H1 (cell line): ENCODE measurements around the gene EGFR. TPM values are rescaled to one million over a fixed set of nuclear protein-coding genes. Genes with fewer than 3 reads are reported as not detected.

Source experiments
- EGR1 ChIP-seq: IDR thresholded peaks from 2 replicates; pipeline ENCODE4 v1.6.1; 2011; ENCODE audit warnings: low read depth, low read length, borderline replicate concordance
- RAD21 ChIP-seq, 2 experiments: IDR thresholded peaks in 1 of 2; conservative IDR thresholded peaks in 1 of 2; 2 replicates each; pipeline ENCODE4 v1.6.1; 2011; ENCODE audit warnings: low read depth in 2 of 2, low read length in 2 of 2, improper control_type of control experiment in 1 of 2, inconsistent platforms in 1 of 2, mild to moderate bottlenecking in 1 of 2, moderate library complexity in 1 of 2
- SAP30 ChIP-seq: fragments of 300-600 bp; sonication (generic); IDR thresholded peaks from 2 replicates; pipeline ENCODE4 v1.7.1; 2012; ENCODE audit warnings: low read length, moderate library complexity, mild to moderate bottlenecking, inconsistent platforms; ENCODE audit not compliant: insufficient read depth, insufficient replicate concordance
- polyA plus RNA-seq, 7 experiments: library from polyadenylated mRNA; depleted of rRNA in 3 of 7; stranded (reverse) in 5 of 7; unstranded in 2 of 7; fragments of >200 nt in 5 of 7; fragments of 200-250 nt in 2 of 7; gene quantifications; 1 replicate in 5 of 7; 2 replicates in 1 of 7; 4 replicates in 1 of 7; pipeline versions ENCODE4 v1.2.1 to v1.2.3, GENCODE V29; 2011 to 2013; ENCODE audit warnings: missing spikeins in 2 of 7, mixed read lengths in 2 of 7
- total RNA-seq: library from RNA; stranded (reverse); fragmentation: NEBNext Ultra II Directional; extraction: Animal tissue kit (Norgen Biotek cat#: 25700); gene quantifications from 2 replicates; pipeline ENCODE4 v1.2.1, GENCODE V29; 2021

EGFR gene
- total and polyA plus RNA-seq, 2 of the 8 experiments (the other 6 are each of a cell fraction or from before 2014, with no cell fraction given) = 1.9 to 5.8 TPM

- TF ChIP-seq SAP30 = no peak
- TF ChIP-seq EGR1 = no peak
- TF ChIP-seq RAD21 (IDR thresholded peaks at IDR 0.05 in 1 of 2, conservative IDR thresholded peaks at IDR 0.05 in 1 of 2; ENCODE audit: low read depth in 2 of 2, low read length in 2 of 2) = no peak
These were observed 151.7 kb downstream of the EGFR start (continued) for GRCh38 chr7:55170335-55171069.
